Osteoblast (primary cell): ENCODE results near the gene TCF15. TPM values are rescaled to one million over a fixed set of nuclear protein-coding genes. Genes with fewer than 3 reads are reported as not detected.

Source experiments
- DNase-seq: peaks from one replicate; pipeline ENCODE4 v3.0.0; 2011; ENCODE audit warnings: low spot score, mixed read lengths; ENCODE audit not compliant: insufficient read length; ENCODE audit errors: missing footprints
- H2AFZ ChIP-seq: 2 replicates; pipeline ENCODE4 v1.6.0; 2011; ENCODE audit warnings: mild to moderate bottlenecking, low read length
- H3K27ac ChIP-seq: 2 replicates; pipeline ENCODE4 v1.5.1; 2011; ENCODE audit warnings: mild to moderate bottlenecking, low read depth, low read length, moderate library complexity
- H3K27me3 ChIP-seq: 2 replicates; pipeline ENCODE4 v1.6.0; 2012; ENCODE audit warnings: mild to moderate bottlenecking, control low read depth, inconsistent platforms, low read length, moderate library complexity; ENCODE audit not compliant: insufficient read depth
- H3K36me3 ChIP-seq: 2 replicates; pipeline ENCODE4 v1.5.1; 2011; ENCODE audit warnings: mild to moderate bottlenecking, low read length, control low read depth, moderate library complexity; ENCODE audit not compliant: insufficient read depth
- H3K4me1 ChIP-seq: 2 replicates; pipeline ENCODE4 v1.5.1; 2011; ENCODE audit warnings: mild to moderate bottlenecking, low read length, control low read depth, moderate library complexity; ENCODE audit not compliant: insufficient read depth
- H3K4me2 ChIP-seq: 2 replicates; pipeline ENCODE4 v1.6.0; 2011; ENCODE audit warnings: mild to moderate bottlenecking, low read length; ENCODE audit not compliant: insufficient read depth
- H3K4me3 ChIP-seq: fragments of 200-600 bp; sonication (generic); 3 replicates; pipeline ENCODE4 v1.5.1; 2012; ENCODE audit warnings: mild to moderate bottlenecking, low read length, inconsistent platforms; ENCODE audit not compliant: insufficient read depth
- H3K79me2 ChIP-seq: 2 replicates; pipeline ENCODE4 v1.6.0; 2012; ENCODE audit warnings: mild to moderate bottlenecking, low read length, control low read depth, inconsistent platforms; ENCODE audit not compliant: insufficient read depth
- H3K9me3 ChIP-seq: 2 replicates; pipeline ENCODE4 v1.5.1; 2011; ENCODE audit warnings: low read depth, low read length, control low read depth
- H4K20me1 ChIP-seq: 2 replicates; pipeline ENCODE4 v1.6.0; 2012; ENCODE audit warnings: mild to moderate bottlenecking, low read length, control low read depth; ENCODE audit not compliant: insufficient read depth
- total RNA-seq: library from RNA; depleted of rRNA; stranded (reverse); fragments of >200 nt; gene quantifications from 2 replicates; pipeline ENCODE4 v1.2.3, GENCODE V29; 2012
- TF ChIP-seq, protein P1 (sequence below): IDR thresholded peaks from 2 replicates; pipeline ENCODE4 v1.5.1; 2011; ENCODE audit warnings: mild to moderate bottlenecking, low read depth, low read length, moderate library complexity; ENCODE audit errors: extremely low read depth

The TCF15 gene
- total RNA-seq, 1 donor, result not detected

DNA sequence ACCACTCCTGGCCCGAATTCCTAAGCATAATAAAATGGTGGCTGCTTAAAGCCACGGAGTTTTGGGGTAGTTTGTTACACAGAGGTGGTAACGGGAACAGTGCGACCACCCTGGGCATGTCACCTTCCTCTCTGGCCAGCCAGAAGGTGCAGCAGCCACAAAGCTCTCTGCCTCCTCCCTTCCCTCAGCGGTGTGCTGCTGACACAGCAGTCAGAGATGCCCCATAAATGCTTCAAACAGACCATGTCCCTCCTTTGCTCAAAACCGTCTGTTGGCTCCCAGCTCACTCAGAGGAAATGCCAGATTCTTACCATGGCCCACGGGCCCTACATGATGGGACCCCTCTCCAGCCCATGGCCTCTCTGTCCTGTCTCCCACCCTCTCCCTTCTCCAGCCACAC, 12.1 kb upstream of the TCF15 start:
- no peak overlapping the region for H3K4me2 ChIP-seq
- no peaks in the 10 kb centered on the region for H3K4me1 ChIP-seq
- no peaks in the 10 kb centered on the region for H3K79me2 ChIP-seq
- H3K27ac ChIP-seq, result no peak overlapping the region
- H3K9me3 ChIP-seq, result peaks cover 4% of the 10 kb centered on the region
- H2AFZ ChIP-seq, result no peak overlapping the region
- TF ChIP-seq, protein P1, sequence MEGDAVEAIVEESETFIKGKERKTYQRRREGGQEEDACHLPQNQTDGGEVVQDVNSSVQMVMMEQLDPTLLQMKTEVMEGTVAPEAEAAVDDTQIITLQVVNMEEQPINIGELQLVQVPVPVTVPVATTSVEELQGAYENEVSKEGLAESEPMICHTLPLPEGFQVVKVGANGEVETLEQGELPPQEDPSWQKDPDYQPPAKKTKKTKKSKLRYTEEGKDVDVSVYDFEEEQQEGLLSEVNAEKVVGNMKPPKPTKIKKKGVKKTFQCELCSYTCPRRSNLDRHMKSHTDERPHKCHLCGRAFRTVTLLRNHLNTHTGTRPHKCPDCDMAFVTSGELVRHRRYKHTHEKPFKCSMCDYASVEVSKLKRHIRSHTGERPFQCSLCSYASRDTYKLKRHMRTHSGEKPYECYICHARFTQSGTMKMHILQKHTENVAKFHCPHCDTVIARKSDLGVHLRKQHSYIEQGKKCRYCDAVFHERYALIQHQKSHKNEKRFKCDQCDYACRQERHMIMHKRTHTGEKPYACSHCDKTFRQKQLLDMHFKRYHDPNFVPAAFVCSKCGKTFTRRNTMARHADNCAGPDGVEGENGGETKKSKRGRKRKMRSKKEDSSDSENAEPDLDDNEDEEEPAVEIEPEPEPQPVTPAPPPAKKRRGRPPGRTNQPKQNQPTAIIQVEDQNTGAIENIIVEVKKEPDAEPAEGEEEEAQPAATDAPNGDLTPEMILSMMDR, result no peak
- no peak for DNase-seq
- H3K36me3 ChIP-seq, result no peaks in the 10 kb centered on the region
- no peak overlapping the region for H3K4me3 ChIP-seq
- H3K27me3 ChIP-seq, result peaks cover 11% of the 10 kb centered on the region
- peaks cover 2% of the 10 kb centered on the region for H4K20me1 ChIP-seq

DNA sequence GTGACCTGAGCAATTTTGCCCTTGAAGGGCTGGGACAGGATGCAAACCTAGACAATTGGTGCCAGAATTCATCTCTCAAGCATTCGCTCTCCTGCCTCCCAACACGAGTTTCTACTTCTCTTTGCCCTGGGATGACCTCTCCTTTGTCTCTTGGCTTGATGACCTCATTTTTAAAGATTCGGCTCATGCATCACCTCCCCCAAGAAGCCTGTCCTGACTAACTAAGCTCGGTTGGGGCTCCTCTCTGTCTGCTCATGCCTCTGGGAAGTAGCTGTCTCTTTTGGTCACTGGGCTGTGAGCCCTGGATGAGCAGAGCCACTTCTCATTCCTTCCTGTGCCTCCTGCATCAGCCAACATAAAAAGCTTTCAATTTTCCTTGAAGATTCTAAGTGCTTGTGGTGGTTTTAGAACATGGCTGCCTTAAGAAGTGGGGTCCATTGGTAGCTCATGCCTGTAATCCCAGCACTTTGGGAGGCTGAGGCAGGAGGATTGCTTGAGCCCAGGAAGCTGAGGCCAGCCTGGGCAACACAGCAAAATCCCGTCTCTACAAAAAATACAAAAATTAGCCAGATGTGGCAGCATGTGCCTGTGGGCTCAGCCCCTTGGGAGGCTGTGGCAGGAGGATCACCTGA, 11.1 kb upstream of the TCF15 start:
- no peak overlapping the region for H3K27ac ChIP-seq
- DNase-seq, result peak; percentile 79

DNA sequence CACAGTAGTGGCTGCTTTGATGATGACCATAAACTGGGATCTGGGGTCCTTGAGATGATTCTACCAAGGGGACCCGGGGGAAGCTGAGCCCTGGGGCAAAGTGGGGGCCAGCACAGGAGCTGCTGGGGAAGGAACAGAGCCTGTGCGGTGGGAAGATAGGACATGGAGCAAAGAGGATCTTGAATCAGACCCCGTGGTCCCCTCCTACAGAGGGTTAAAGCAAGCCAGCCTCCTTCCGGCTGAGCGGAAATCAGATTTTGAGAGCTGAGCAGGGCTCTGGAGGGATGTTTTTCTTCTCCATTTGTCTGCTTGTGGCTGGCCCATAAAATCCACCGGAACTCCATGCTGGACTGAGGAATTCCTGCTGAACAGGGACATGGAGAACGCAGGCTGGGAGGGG, 10.1 kb upstream of the TCF15 start:
- H3K27me3 ChIP-seq, result peaks cover 8% of the 10 kb centered on the region

More for the DNA sequence above, 11.1 kb upstream of the TCF15 start:
- peaks cover 8% of the 10 kb centered on the region for H3K27me3 ChIP-seq
- no peaks in the 10 kb centered on the region for H3K79me2 ChIP-seq
- H4K20me1 ChIP-seq, result peaks cover 2% of the 10 kb centered on the region
- TF ChIP-seq, protein P1, result no peak
- H3K4me2 ChIP-seq, result no peak overlapping the region
- no peak overlapping the region for H3K4me3 ChIP-seq
- no peak overlapping the region for H2AFZ ChIP-seq
- no peaks in the 10 kb centered on the region for H3K36me3 ChIP-seq
- peaks cover 4% of the 10 kb centered on the region for H3K9me3 ChIP-seq
- H3K4me1 ChIP-seq, result no peaks in the 10 kb centered on the region

DNA sequence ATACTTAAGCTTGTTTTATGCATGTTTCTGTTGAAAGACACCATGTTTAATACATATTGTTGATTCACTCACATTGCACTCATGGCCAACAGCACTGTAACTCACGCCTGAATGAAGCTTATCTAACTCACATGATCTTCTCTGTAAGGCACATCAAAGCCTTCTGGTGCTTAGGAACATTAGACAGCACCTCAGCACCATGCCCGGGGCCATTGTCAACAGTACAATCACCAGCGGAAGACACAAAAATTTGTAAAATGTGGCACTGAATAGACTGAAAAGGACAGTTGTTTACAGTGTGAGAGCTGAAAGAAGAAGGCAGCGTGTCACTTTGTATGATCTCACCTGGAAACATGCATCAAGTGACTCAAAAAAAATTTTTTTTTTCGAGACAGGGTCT, 8.9 kb upstream of the TCF15 start:
- Histone ChIP-seq H3K4me1 (no peaks in the 10 kb centered on the region), H3K4me2 (no peak overlapping the region)
- TF ChIP-seq, protein P1, result no peak

More for the DNA sequence above, 10.1 kb upstream of the TCF15 start:
- no peaks in the 10 kb centered on the region for H3K4me1 ChIP-seq
- H3K4me2 ChIP-seq, result no peak overlapping the region
- DNase-seq, result no peak
- H3K4me3 ChIP-seq, result no peak overlapping the region
- TF ChIP-seq, protein P1, result no peak
- H3K9me3 ChIP-seq, result peaks cover 4% of the 10 kb centered on the region
- H4K20me1 ChIP-seq, result peaks cover 2% of the 10 kb centered on the region
- no peaks in the 10 kb centered on the region for H3K36me3 ChIP-seq
- H3K79me2 ChIP-seq, result no peaks in the 10 kb centered on the region
- no peak overlapping the region for H3K27ac ChIP-seq
- H2AFZ ChIP-seq, result no peak overlapping the region

More for the DNA sequence above, 8.9 kb upstream of the TCF15 start:
- peaks cover 2% of the 10 kb centered on the region for H4K20me1 ChIP-seq
- peaks cover 5% of the 10 kb centered on the region for H3K27me3 ChIP-seq
- no peaks in the 10 kb centered on the region for H3K79me2 ChIP-seq
- H2AFZ ChIP-seq, result no peak overlapping the region
- no peaks in the 10 kb centered on the region for H3K36me3 ChIP-seq
- H3K9me3 ChIP-seq, result peaks cover 4% of the 10 kb centered on the region
- no peak overlapping the region for H3K27ac ChIP-seq
- DNase-seq, result peak; percentile 41
- H3K4me3 ChIP-seq, result no peak overlapping the region
